GM19468 (cell line): ENCODE measurements around the gene LEP.

Source experiments
- ATAC-seq: cut with Tn5 transposase; IDR thresholded peaks from one replicate; pipeline ENCODE4 v1.9.1; 2021; ENCODE audit warnings: mild to moderate bottlenecking, moderate library complexity, moderate number of reproducible peaks; ENCODE audit not compliant: unreplicated experiment; ENCODE audit errors: extremely low read depth

Gene LEP

GRCh38 chr7:128243273-128243672 is 2.2 kb downstream of the LEP start:
- no peak for ATAC-seq

- no peak for ATAC-seq
Measured at GRCh38 chr7:128244861-128245260, 3.8 kb downstream of the LEP start.

- no peak for ATAC-seq
Measured at GRCh38 chr7:128247108-128247507, 6.0 kb downstream of the LEP start.

- no peak for ATAC-seq
Measured at GRCh38 chr7:128247640-128248194, 6.6 kb downstream of the LEP start.

- ATAC-seq = no peak
Measured at GRCh38 chr7:128251337-128251736, 10.3 kb downstream of the LEP start.

- ATAC-seq = no peak
Measured at GRCh38 chr7:128253701-128254100, 12.6 kb downstream of the LEP start.

GRCh38 chr7:128254470-128254869 is 13.4 kb downstream of the LEP start:
- no peak for ATAC-seq

- ATAC-seq = no peak
Measured at GRCh38 chr7:128255271-128255670, 14.2 kb downstream of the LEP start.

- ATAC-seq = no peak
Measured at GRCh38 chr7:128257458-128257857, 16.4 kb downstream of the LEP start.

GRCh38 chr7:128259131-128260061 is 18.3 kb downstream of the LEP start:
- ATAC-seq = no peak

- ATAC-seq = no peak
Measured at GRCh38 chr7:128260069-128260795, 19.2 kb downstream of the LEP start.

- ATAC-seq = no peak
Measured at GRCh38 chr7:128262273-128263028, 21.4 kb downstream of the LEP start.

- ATAC-seq = no peak
Measured at GRCh38 chr7:128263420-128263819, 22.3 kb downstream of the LEP start.

GRCh38 chr7:128264477-128264876 is 23.4 kb downstream of the LEP start:
- ATAC-seq = no peak

- ATAC-seq = no peak
Measured at GRCh38 chr7:128265156-128265905, 24.3 kb downstream of the LEP start.

- ATAC-seq = no peak
Measured at GRCh38 chr7:128265906-128266300, 24.8 kb downstream of the LEP start.

GRCh38 chr7:128266529-128266882 is 25.4 kb downstream of the LEP start:
- ATAC-seq = no peak

GRCh38 chr7:128266883-128267594 is 26.0 kb downstream of the LEP start:
- no peak for ATAC-seq

GRCh38 chr7:128267595-128267924 is 26.5 kb downstream of the LEP start:
- no peak for ATAC-seq
